H1 (cell line): ENCODE measurements around the gene DAPK2. TPM values are rescaled to one million over a fixed set of nuclear protein-coding genes. Genes with fewer than 3 reads are reported as not detected.

Experiments
- HDAC6 ChIP-seq: IDR thresholded peaks from one replicate; pipeline ENCODE4 v1.7.1; 2012; ENCODE audit warnings: low read depth, mild to moderate bottlenecking, inconsistent platforms, low read length, moderate library complexity
- NRF1 ChIP-seq: IDR thresholded peaks from 2 replicates; pipeline ENCODE4 v1.6.1; 2011; ENCODE audit warnings: mild to moderate bottlenecking, low read depth, low read length, improper control_type of control experiment
- SAP30 ChIP-seq: fragments of 300-600 bp; sonication (generic); IDR thresholded peaks from 2 replicates; pipeline ENCODE4 v1.7.1; 2012; ENCODE audit warnings: low read length, moderate library complexity, mild to moderate bottlenecking, inconsistent platforms; ENCODE audit not compliant: insufficient read depth, insufficient replicate concordance
- SP2 ChIP-seq: IDR thresholded peaks from 2 replicates; pipeline ENCODE4 v1.6.1; 2012; ENCODE audit warnings: mild to moderate bottlenecking, low read length, inconsistent platforms
- ZNF274 ChIP-seq: IDR thresholded peaks from 2 replicates; pipeline ENCODE4 v1.7.0; 2012; ENCODE audit warnings: low read length, borderline replicate concordance; ENCODE audit errors: extremely low read depth
- polyA plus RNA-seq, 7 experiments: library from polyadenylated mRNA; depleted of rRNA in 3 of 7; stranded (reverse) in 5 of 7; unstranded in 2 of 7; fragments of >200 nt in 5 of 7; fragments of 200-250 nt in 2 of 7; gene quantifications; 1 replicate in 5 of 7; 2 replicates in 1 of 7; 4 replicates in 1 of 7; pipeline versions ENCODE4 v1.2.1 to v1.2.3, GENCODE V29; 2011 to 2013; ENCODE audit warnings: missing spikeins in 2 of 7, mixed read lengths in 2 of 7
- total RNA-seq: library from RNA; stranded (reverse); fragmentation: NEBNext Ultra II Directional; extraction: Animal tissue kit (Norgen Biotek cat#: 25700); gene quantifications from 2 replicates; pipeline ENCODE4 v1.2.1, GENCODE V29; 2021

Gene DAPK2
- total and polyA plus RNA-seq, 2 of the 8 experiments (the other 6 are each of a cell fraction or from before 2014, with no cell fraction given): 1.8 to 2.9 TPM

DNA sequence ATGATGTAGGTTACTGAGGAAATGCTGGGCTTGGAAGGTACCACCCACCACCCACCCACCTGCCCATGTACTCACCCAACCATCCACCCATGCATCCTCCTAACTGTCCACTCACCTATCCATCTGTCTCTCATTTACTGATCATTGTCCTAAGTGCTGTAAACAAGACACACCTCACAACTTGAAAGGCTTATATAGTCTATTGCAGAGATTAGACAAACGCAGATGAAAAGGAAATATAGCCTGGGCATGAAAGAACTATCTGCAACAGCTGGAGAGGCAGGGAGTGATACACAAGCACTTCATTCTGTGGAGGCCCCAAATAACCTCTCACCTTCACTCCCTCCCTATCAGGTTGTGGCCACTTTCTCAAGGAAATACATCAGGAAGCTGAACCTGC lies 54.0 kb downstream of the DAPK2 start (continued):
- TF ChIP-seq SAP30 (no peak), HDAC6 (no peak), SP2 (no peak), NRF1 (no peak), ZNF274 (no peak)
